Upper lobe of left lung (tissue), 4 donors: ENCODE data around the gene NEK10.

Experiments used
- CTCF ChIP-seq, 6 experiments: fragments of 450-650 bp in 4 of 6; fragments of 200-600 bp in 2 of 6; sonication (generic) in 2 of 6; IDR thresholded peaks; one replicate each; pipeline ENCODE4 v1.5.1; 2016 to 2019; ENCODE audit warnings: antibody characterized with exemption in 6 of 6
- EP300 ChIP-seq, 4 donors: sonication (generic); formaldehyde crosslinking; IDR thresholded peaks; one replicate each; pipeline ENCODE4 v1.5.1; 2017; ENCODE audit warnings: antibody characterized with exemption in 4 of 4, control low read depth in 2 of 4
- POLR2A ChIP-seq, 4 donors: fragments of 450-650 bp; IDR thresholded peaks; one replicate each; pipeline ENCODE4 v1.5.1; 2016 to 2017; ENCODE audit warnings: antibody characterized with exemption in 4 of 4, mild to moderate bottlenecking in 2 of 4
- POLR2AphosphoS5 ChIP-seq, 2 donors: sonication (generic); formaldehyde crosslinking; IDR thresholded peaks; one replicate each; pipeline ENCODE4 v1.5.1; 2017; ENCODE audit warnings: antibody characterized with exemption in 2 of 2

DNA sequence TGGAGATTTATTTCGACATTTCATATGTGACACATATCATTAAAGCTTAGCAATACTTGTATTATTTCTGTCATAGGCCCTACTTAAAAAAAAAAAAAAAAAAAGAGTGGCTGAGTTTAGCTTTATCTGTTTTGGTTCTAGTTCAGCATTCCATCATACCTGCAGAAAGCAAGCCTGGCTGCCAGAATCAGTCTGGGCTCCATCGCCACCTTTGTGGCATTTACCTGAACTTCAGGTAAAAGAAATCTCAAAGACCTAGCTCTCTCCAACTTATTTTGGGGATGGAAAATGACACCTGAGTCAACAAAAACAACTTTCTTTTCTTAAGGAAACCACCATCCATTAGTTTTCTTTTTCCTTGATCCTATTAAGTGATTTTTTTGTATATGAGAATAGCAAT lies 82.1 kb downstream of the NEK10 start:
- no peak for TF ChIP-seq CTCF (IDR thresholded peaks at IDR 0.05)
- TF ChIP-seq POLR2A (IDR thresholded peaks at IDR 0.05): no peak
- TF ChIP-seq POLR2AphosphoS5 (IDR thresholded peaks at IDR 0.05): no peak
- no peak for TF ChIP-seq EP300 (IDR thresholded peaks at IDR 0.05)
